Lung (tissue), 12 donors: ENCODE results near the gene BTG1. TPM values are rescaled to one million over a fixed set of nuclear protein-coding genes. Genes with fewer than 3 reads are reported as not detected.

Experiments used
- ATAC-seq: fragments of 200-7000 bp; cut with Tn5 transposase; one replicate; pipeline ENCODE4 v1.9.1; 2020; ENCODE audit warnings: moderate number of reproducible peaks; ENCODE audit not compliant: insufficient read depth, low FRiP score
- DNase-seq, 3 donors: peaks; one replicate each; pipeline ENCODE4 v3.0.0-alpha.2; 2013 to 2017
- H3K27ac ChIP-seq, 2 donors: one replicate each; pipeline ENCODE4 v1.5.1; 2013; ENCODE audit warnings: mild to moderate bottlenecking in 2 of 2, moderate library complexity in 2 of 2, control low read depth in 1 of 2, inconsistent platforms in 1 of 2, low read depth in 1 of 2, low read length in 1 of 2
- H3K27me3 ChIP-seq, 3 donors: one replicate each; pipeline ENCODE4 v1.5.1; 2013; ENCODE audit warnings: low read length in 2 of 3; ENCODE audit not compliant: control insufficient read depth in 3 of 3, insufficient read depth in 3 of 3
- H3K36me3 ChIP-seq, 4 donors: one replicate each; pipeline ENCODE4 v1.5.1; 2013; ENCODE audit warnings: low read length in 4 of 4, mild to moderate bottlenecking in 1 of 4, moderate library complexity in 1 of 4; ENCODE audit not compliant: control insufficient read depth in 4 of 4, insufficient read depth in 4 of 4
- H3K4me1 ChIP-seq, 5 donors: one replicate each; pipeline ENCODE4 v1.5.1; 2013; ENCODE audit warnings: low read length in 5 of 5, mild to moderate bottlenecking in 2 of 5, moderate library complexity in 1 of 5; ENCODE audit not compliant: control insufficient read depth in 5 of 5, insufficient read depth in 5 of 5
- H3K4me3 ChIP-seq: one replicate; pipeline ENCODE4 v1.5.1; 2013; ENCODE audit warnings: mild to moderate bottlenecking, control low read depth, moderate library complexity
- H3K9ac ChIP-seq, 2 donors: one replicate each; pipeline ENCODE4 v1.5.1; 2013; ENCODE audit warnings: low read length in 2 of 2, control low read depth in 1 of 2; ENCODE audit not compliant: insufficient read depth in 1 of 2
- H3K9me3 ChIP-seq, 4 donors: one replicate each; pipeline ENCODE4 v1.5.1; 2013; ENCODE audit warnings: low read length in 3 of 4, mild to moderate bottlenecking in 1 of 4, moderate library complexity in 1 of 4; ENCODE audit not compliant: control insufficient read depth in 4 of 4, insufficient read depth in 3 of 4
- CTCF ChIP-seq: IDR thresholded peaks from 2 replicates; pipeline ENCODE4 v1.5.1; 2012; ENCODE audit warnings: mild to moderate bottlenecking; ENCODE audit errors: control extremely low read depth, extremely low read depth
- WGBS, 2 donors: extraction: QIAGEN DNeasy Blood & Tissue Kit; methylation state at CpG; one replicate each; pipeline ENCODE4 v1.1.7; 2013; 5-methylcytosine and 5-hydroxymethylcytosine counted together
- polyA plus RNA-seq, 2 donors: library from polyadenylated mRNA; stranded (reverse); fragments of 200-250 nt; gene quantifications; one replicate each; pipeline ENCODE4 v1.2.1, GENCODE V29; 2013
- total RNA-seq, 2 donors: library from RNA; depleted of rRNA in 1 of 2; stranded (reverse); fragments of >200 nt in 1 of 2; gene quantifications; one replicate each; pipeline ENCODE4 v1.2.1, GENCODE V29; 2014 to 2021
- donor health status: control.
- donor health status: control.
- donor health status: Bipolar disorder and iron deficiency.
- donor health status: healthy.
- donor health status: DM: yes; HTN: yes; CAD: no.

The BTG1 gene
- total and polyA plus RNA-seq, 4 donors: 38.4 to 147 (median 89.7) TPM

GRCh38 chr12:92143686-92144630, 1.7 kb downstream of the BTG1 start:
- H3K4me3 ChIP-seq: peak overlapping the region; percentile 100
- ATAC-seq (peak; percentile 45), DNase-seq (peak; percentile 91 to 98 (median 96))
- peak overlapping the region; percentile 97 to 98 for H3K9ac ChIP-seq
- 1 to 3% methylated on average over 15 of the region's 15 CpGs for WGBS, 2 donors
- TF ChIP-seq CTCF: peak; percentile 44
- peaks cover 0 to 7% (median 3%) of the 10 kb centered on the region in 5 donors for H3K4me1 ChIP-seq
- H3K9me3 ChIP-seq: peaks cover 0 to 2% (median 0%) of the 10 kb centered on the region in 4 donors
- peaks cover 1 to 61% (median 20%) of the 10 kb centered on the region in 4 donors for H3K36me3 ChIP-seq
- no peaks in the 10 kb centered on the region for H3K27me3 ChIP-seq
- peak overlapping the region; percentile 100 for H3K27ac ChIP-seq

- Histone ChIP-seq H3K9ac (peak overlapping the region; percentile 97 to 98), H3K4me1 (peaks cover 0 to 13% (median 3%) of the 10 kb centered on the region in 5 donors), H3K36me3 (peaks cover 1 to 61% (median 21%) of the 10 kb centered on the region in 4 donors), H3K9me3 (peaks cover 0 to 2% (median 0%) of the 10 kb centered on the region in 4 donors), H3K27me3 (no peaks in the 10 kb centered on the region), H3K27ac (peak overlapping the region; percentile 67 to 100), H3K4me3 (peak overlapping the region; percentile 58)
- DNase-seq: peak in 2 of 3 donors; percentile 55 to 61
- no peak for TF ChIP-seq CTCF
- 4 to 10% methylated on average over 1 of the region's 1 CpG for WGBS, 2 donors
- no peak for ATAC-seq
Observed at GRCh38 chr12:92143258-92143657, 2.4 kb downstream of the BTG1 start.

GRCh38 chr12:92142251-92142926, 3.3 kb downstream of the BTG1 start:
- H3K27ac ChIP-seq: peak overlapping the region in 1 of 2 donors; percentile 74
- WGBS, 2 donors: 16 to 41% methylated on average over 5 of the region's 5 CpGs
- H3K27me3 ChIP-seq: no peaks in the 10 kb centered on the region
- H3K9ac ChIP-seq: peak overlapping the region; percentile 97 to 98
- TF ChIP-seq CTCF: no peak
- H3K36me3 ChIP-seq: peaks cover 1 to 61% (median 21%) of the 10 kb centered on the region in 4 donors
- DNase-seq (no peak), ATAC-seq (no peak)
- H3K9me3 ChIP-seq: peaks cover 0 to 2% (median 0%) of the 10 kb centered on the region in 4 donors
- peak overlapping the region; percentile 35 for H3K4me3 ChIP-seq
- peaks cover 0 to 14% (median 3%) of the 10 kb centered on the region in 5 donors for H3K4me1 ChIP-seq
